ENCODE data around the gene ARHGAP11A. TPM values are rescaled to one million over a fixed set of nuclear protein-coding genes. Genes with fewer than 3 reads are reported as not detected.

Gene ARHGAP11A
- total and polyA plus RNA-seq, 10 of the 15 experiments (the other 5 are each of a cell fraction or from before 2014, with no cell fraction given), result 12.4 to 53.6 (median 36.5) TPM

GRCh38 chr15:32679298-32679690, 64.0 kb downstream of the ARHGAP11A start:
- in situ Hi-C loops (cut with MboI), result no loop called here
- H3K4me2 ChIP-seq (ENCODE audit: control insufficient read depth, insufficient read depth), result no peak overlapping the region
- H3K79me2 ChIP-seq (ENCODE audit: control insufficient read depth, insufficient read depth, low read length), result no peaks in the 10 kb centered on the region
- no peak overlapping the region for H3K27ac ChIP-seq (ENCODE audit: control insufficient read depth, insufficient read depth)
- SMC1A ChIA-PET (ENCODE audit: uncharacterized antibody, unreplicated experiment), result interaction anchor here (1.5 kb wide), 1 partner anchor 10 kb away, joined by 4 read pairs; no protein-coding TSS in a partner anchor
- H3K9ac ChIP-seq (ENCODE audit: control insufficient read depth, insufficient read depth, low read length), result no peak overlapping the region
- CTCF ChIA-PET, result no interaction called here
- no TSS peak for BruUV-seq (replicated peaks)
- H3K36me3 ChIP-seq (ENCODE audit: control insufficient read depth in 2 of 2, insufficient read depth in 2 of 2, low read length in 1 of 2), result no peaks in the 10 kb centered on the region
- peaks cover 3% of the 10 kb centered on the region; the same call in 1 of the 2 replicates for H3K4me1 ChIP-seq (ENCODE audit: control insufficient read depth, insufficient read depth, low read length)
- TF ChIP-seq GATAD2B (conservative IDR thresholded peaks at IDR 0.05; ENCODE audit: low read depth), result no peak
- TF ChIP-seq CUX1 (IDR thresholded peaks at IDR 0.05; ENCODE audit: insufficient replicate concordance, low read depth, low read length), result no peak
- peaks cover 0 to 2% of the 10 kb centered on the region in 2 experiments; a peak in 1 of 4 replicates for H3K27me3 ChIP-seq (replicated peaks in 1 of 2; ENCODE audit: control insufficient read depth in 2 of 2, insufficient read depth in 2 of 2, low read length in 1 of 2)
- no peaks in the 10 kb centered on the region for H4K20me1 ChIP-seq (ENCODE audit: control insufficient read depth, insufficient read depth)
- DNase-seq (ENCODE audit: low read depth, low spot score), result no peak
- no peaks in the 10 kb centered on the region for H3K9me3 ChIP-seq (replicated peaks; ENCODE audit: control insufficient read depth, insufficient read depth, low read length)
- POLR2A ChIA-PET, result no interaction called here
- no peak overlapping the region for H2AFZ ChIP-seq (ENCODE audit: control insufficient read depth, low read depth, low read length)
- no peak overlapping the region for H3K4me3 ChIP-seq
- ATAC-seq, result no peak
- no peak for FAIRE-seq
- RAD21 ChIA-PET (ENCODE audit: unreplicated experiment), result no interaction called here
- intact Hi-C loops (cut with micrococcal nuclease; ENCODE audit: unreplicated experiment), result no loop called here
- 97% methylated on average over 4 of the region's 4 CpGs for WGBS (ENCODE audit: insufficient coverage, insufficient replicate concordance, low lambda C conversion rate, missing lambda C conversion rate)
